Esophagus (tissue), 2 donors: ENCODE results near the gene COG5. TPM values are rescaled to one million over a fixed set of nuclear protein-coding genes. Genes with fewer than 3 reads are reported as not detected.

Experiments
- H3K27ac ChIP-seq, 2 donors: one replicate each; pipeline ENCODE4 v1.5.1; 2013; ENCODE audit warnings: low read depth in 2 of 2, mild to moderate bottlenecking in 2 of 2, inconsistent platforms in 1 of 2, low read length in 1 of 2, moderate library complexity in 1 of 2
- H3K27me3 ChIP-seq, 2 donors: one replicate each; pipeline ENCODE4 v1.6.1; 2013; ENCODE audit warnings: low read length in 2 of 2, control low read depth in 1 of 2, mild to moderate bottlenecking in 1 of 2; ENCODE audit not compliant: insufficient read depth in 2 of 2, control insufficient read depth in 1 of 2
- H3K36me3 ChIP-seq, 2 donors: one replicate each; pipeline ENCODE4 v1.6.1; 2013; ENCODE audit warnings: low read length in 1 of 2; ENCODE audit not compliant: control insufficient read depth in 2 of 2, insufficient read depth in 2 of 2
- H3K4me1 ChIP-seq, 2 donors: one replicate each; pipeline ENCODE4 v1.6.1; 2013; ENCODE audit warnings: low read length in 1 of 2; ENCODE audit not compliant: control insufficient read depth in 2 of 2, insufficient read depth in 2 of 2
- H3K4me3 ChIP-seq, 2 donors: one replicate each; pipeline ENCODE4 v1.5.1; 2013; ENCODE audit warnings: low read length in 2 of 2, mild to moderate bottlenecking in 2 of 2, low read depth in 1 of 2, moderate library complexity in 1 of 2
- H3K9me3 ChIP-seq, 2 donors: one replicate each; pipeline ENCODE4 v1.6.1; 2013; ENCODE audit warnings: mild to moderate bottlenecking in 2 of 2, low read depth in 1 of 2, low read length in 1 of 2, moderate library complexity in 1 of 2; ENCODE audit not compliant: control insufficient read depth in 2 of 2, insufficient read depth in 1 of 2
- WGBS, 2 donors: extraction: QIAGEN DNeasy Blood & Tissue Kit; methylation state at CpG; one replicate each; pipeline ENCODE4 v1.1.7; 2013; 5-methylcytosine and 5-hydroxymethylcytosine counted together
- polyA plus RNA-seq, 2 donors: library from polyadenylated mRNA; stranded (reverse); fragments of 200-250 nt; gene quantifications; one replicate each; pipeline ENCODE4 v1.2.3, GENCODE V29; 2013
- donor health status: healthy with polysubstance abuse.
- donor health status: Bipolar disorder and iron deficiency.

The COG5 gene
- polyA plus RNA-seq, 2 donors = 4.3 to 7.2 TPM

DNA sequence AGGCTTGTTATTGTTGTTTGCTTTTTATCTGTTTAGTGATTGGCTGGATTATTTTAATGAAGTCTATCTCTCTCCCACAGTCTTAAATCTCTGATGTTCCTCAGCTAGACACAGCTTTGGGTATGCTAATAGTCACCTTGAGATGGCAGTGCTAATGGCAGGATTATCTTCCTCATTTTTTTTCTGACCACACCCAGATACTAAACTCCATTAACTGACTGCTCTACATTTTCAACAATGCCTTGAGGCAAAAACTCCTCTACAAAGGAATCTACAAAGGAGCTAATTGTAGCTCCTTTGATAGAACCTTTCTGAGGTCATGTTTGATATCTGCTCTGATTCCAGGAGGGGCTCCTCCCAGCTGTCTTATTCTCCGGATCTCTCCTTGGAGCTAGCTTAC lies 272.3 kb downstream of the COG5 start:
- no peaks in the 10 kb centered on the region for H3K4me1 ChIP-seq
- no peaks in the 10 kb centered on the region for H3K27me3 ChIP-seq
- H3K9me3 ChIP-seq = no peaks in the 10 kb centered on the region
- 58 to 73% methylated on average over 1 of the region's 1 CpG for WGBS, 2 donors
- no peak overlapping the region for H3K27ac ChIP-seq
- peaks cover 0 to 5% of the 10 kb centered on the region in 2 donors for H3K36me3 ChIP-seq
- no peak overlapping the region for H3K4me3 ChIP-seq

DNA sequence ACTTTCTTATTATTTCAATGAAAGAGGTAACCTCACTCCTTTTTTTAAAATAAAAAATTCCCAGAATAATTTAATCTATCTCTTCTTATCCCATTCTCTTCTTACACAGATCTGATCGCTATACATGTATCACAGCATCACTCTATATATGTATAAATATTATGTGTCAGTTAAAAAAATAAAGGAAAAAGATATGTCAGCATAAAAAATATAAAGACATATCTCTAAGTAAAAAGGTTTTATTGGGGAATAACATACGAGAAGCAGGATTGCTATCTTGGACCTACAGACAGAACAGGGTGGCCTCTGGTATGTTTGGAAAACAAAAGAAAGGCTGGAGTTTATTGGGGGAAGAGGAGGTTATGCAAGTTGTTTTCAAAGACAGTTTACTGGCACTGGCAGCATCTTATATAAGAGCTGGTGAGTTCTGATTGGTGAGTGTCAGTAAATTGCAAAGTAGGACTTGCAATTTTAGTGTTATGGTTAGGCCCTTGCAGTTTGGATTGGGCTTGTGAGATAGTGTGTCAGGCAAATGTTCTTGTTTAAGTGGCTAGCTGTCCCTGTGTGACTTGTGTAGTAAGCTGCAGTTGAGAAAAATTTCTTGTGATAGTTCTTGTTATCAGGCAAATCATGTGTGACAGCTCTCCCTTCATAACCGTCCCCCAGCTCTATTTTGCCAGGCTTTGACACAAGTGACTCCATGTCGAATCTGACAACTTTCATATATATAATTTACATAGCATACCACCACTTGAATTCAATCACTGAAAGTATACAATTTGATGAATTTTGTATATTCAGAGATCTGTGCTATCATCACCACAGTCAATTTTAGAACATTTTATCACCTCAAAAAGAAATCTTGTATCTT lies 276.7 kb downstream of the COG5 start:
- WGBS, 2 donors = 86 to 87% methylated on average over 4 of the region's 4 CpGs
- H3K4me3 ChIP-seq = no peak overlapping the region
- H3K9me3 ChIP-seq = no peaks in the 10 kb centered on the region
- no peaks in the 10 kb centered on the region for H3K4me1 ChIP-seq
- no peak overlapping the region for H3K27ac ChIP-seq
- no peaks in the 10 kb centered on the region for H3K36me3 ChIP-seq
- no peaks in the 10 kb centered on the region for H3K27me3 ChIP-seq

- WGBS, 2 donors = 89 to 90% methylated on average over 4 of the region's 4 CpGs
- Histone ChIP-seq H3K27ac (no peak overlapping the region), H3K36me3 (no peaks in the 10 kb centered on the region), H3K9me3 (no peaks in the 10 kb centered on the region), H3K27me3 (no peaks in the 10 kb centered on the region), H3K4me1 (no peaks in the 10 kb centered on the region), H3K4me3 (no peak overlapping the region)
Observed at GRCh38 chr7:107284911-107285479, 278.7 kb downstream of the COG5 start.

GRCh38 chr7:107277331-107277730 lies 286.4 kb downstream of the COG5 start:
- H3K4me1 ChIP-seq = no peaks in the 10 kb centered on the region
- H3K9me3 ChIP-seq = no peaks in the 10 kb centered on the region
- 71 to 75% methylated on average over 2 of the region's 2 CpGs for WGBS, 2 donors
- no peaks in the 10 kb centered on the region for H3K27me3 ChIP-seq
- no peaks in the 10 kb centered on the region for H3K36me3 ChIP-seq
- no peak overlapping the region for H3K27ac ChIP-seq
- H3K4me3 ChIP-seq = no peak overlapping the region

GRCh38 chr7:107276220-107276827 lies 287.4 kb downstream of the COG5 start:
- no peaks in the 10 kb centered on the region for H3K4me1 ChIP-seq
- no peaks in the 10 kb centered on the region for H3K27me3 ChIP-seq

DNA sequence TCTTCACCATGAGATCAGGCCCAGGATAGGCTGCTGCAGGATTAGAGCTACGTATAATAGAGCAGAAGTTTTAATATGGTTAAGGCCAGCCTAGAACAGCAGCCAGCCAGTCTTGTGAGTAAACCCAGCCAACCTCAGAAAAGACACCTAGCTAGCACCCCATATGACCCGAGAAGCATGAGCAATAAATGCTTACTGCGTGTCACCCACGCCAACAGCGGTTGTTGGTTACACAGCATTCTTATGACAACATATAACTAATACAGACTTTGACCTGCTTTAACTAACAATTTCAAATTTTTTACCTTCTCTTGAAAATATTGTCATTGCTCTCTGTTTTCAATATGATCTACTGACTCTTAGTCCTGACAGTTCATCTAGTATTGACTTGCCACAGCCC lies 289.2 kb downstream of the COG5 start:
- WGBS, 2 donors = 98 to 99% methylated on average over 5 of the region's 5 CpGs
- H3K27ac ChIP-seq = no peak overlapping the region
- H3K4me1 ChIP-seq = no peaks in the 10 kb centered on the region
- H3K4me3 ChIP-seq = no peak overlapping the region
- no peaks in the 10 kb centered on the region for H3K9me3 ChIP-seq
- no peaks in the 10 kb centered on the region for H3K36me3 ChIP-seq
- no peaks in the 10 kb centered on the region for H3K27me3 ChIP-seq

More at GRCh38 chr7:107276220-107276827, 287.4 kb downstream of the COG5 start:
- 96 to 99% methylated on average over 4 of the region's 4 CpGs for WGBS, 2 donors
- no peaks in the 10 kb centered on the region for H3K9me3 ChIP-seq
- H3K4me3 ChIP-seq = no peak overlapping the region
- H3K27ac ChIP-seq = no peak overlapping the region
- no peaks in the 10 kb centered on the region for H3K36me3 ChIP-seq

GRCh38 chr7:107269790-107270189 lies 293.9 kb downstream of the COG5 start:
- H3K9me3 ChIP-seq = no peaks in the 10 kb centered on the region
- no peak overlapping the region for H3K4me3 ChIP-seq
- no peaks in the 10 kb centered on the region for H3K27me3 ChIP-seq
- WGBS, 2 donors = 83 to 97% methylated on average over 3 of the region's 3 CpGs
- no peak overlapping the region for H3K27ac ChIP-seq
- H3K4me1 ChIP-seq = no peaks in the 10 kb centered on the region
- no peaks in the 10 kb centered on the region for H3K36me3 ChIP-seq

DNA sequence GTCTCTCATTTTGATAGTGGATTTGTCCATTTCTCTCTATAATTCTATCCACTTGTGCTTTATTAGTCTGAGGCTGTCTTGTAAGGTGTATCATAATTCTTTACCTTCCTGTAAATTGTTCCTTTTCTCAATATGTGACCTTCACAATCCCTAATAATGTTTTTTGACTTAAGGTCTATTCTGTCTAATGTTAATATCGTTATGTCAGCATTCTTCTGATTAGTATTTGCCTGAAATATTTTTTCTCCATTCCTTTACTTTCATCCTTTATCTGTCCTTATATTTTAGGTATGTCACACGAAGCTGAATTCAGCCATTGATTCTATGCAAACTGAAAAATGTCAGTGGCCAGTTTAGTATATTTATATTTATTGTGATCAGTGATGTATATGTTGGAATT lies 295.1 kb downstream of the COG5 start:
- H3K4me1 ChIP-seq = no peaks in the 10 kb centered on the region
- H3K4me3 ChIP-seq = no peak overlapping the region
- H3K9me3 ChIP-seq = no peaks in the 10 kb centered on the region
- no peak overlapping the region for H3K27ac ChIP-seq
- no peaks in the 10 kb centered on the region for H3K27me3 ChIP-seq
- 94 to 97% methylated on average over 2 of the region's 2 CpGs for WGBS, 2 donors
- no peaks in the 10 kb centered on the region for H3K36me3 ChIP-seq

GRCh38 chr7:107267138-107267537 lies 296.6 kb downstream of the COG5 start:
- no peak overlapping the region for H3K27ac ChIP-seq
- no peak overlapping the region for H3K4me3 ChIP-seq
- H3K36me3 ChIP-seq = no peaks in the 10 kb centered on the region
- no peaks in the 10 kb centered on the region for H3K9me3 ChIP-seq
- 71 to 74% methylated on average over 1 of the region's 1 CpG for WGBS, 2 donors
- H3K4me1 ChIP-seq = no peaks in the 10 kb centered on the region
- H3K27me3 ChIP-seq = no peaks in the 10 kb centered on the region
